ENCODE measurements around the gene DGKG.

The DGKG gene

DNA sequence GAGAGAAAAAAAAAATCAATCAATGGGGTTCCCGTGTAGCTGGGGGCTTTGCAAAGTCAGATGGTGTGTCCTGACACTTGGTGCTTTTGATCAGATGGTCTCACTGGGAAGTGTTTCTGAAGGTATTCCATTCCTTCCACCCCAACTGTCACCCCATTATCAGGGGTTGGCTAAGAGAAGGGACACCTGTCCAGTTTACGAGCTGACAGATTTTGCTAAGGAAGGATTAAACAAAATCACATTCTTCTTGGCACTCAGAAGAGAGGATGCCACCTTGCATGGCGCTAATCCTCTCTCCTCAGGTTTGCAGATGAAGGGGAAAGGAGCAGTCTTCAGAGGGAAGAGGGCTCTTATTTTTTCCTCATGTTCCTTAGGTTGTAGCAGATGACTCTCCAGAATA lies 149.4 kb downstream of the DGKG start:
- no peak for DNase-seq (ENCODE audit: low read depth, low spot score)

DNA sequence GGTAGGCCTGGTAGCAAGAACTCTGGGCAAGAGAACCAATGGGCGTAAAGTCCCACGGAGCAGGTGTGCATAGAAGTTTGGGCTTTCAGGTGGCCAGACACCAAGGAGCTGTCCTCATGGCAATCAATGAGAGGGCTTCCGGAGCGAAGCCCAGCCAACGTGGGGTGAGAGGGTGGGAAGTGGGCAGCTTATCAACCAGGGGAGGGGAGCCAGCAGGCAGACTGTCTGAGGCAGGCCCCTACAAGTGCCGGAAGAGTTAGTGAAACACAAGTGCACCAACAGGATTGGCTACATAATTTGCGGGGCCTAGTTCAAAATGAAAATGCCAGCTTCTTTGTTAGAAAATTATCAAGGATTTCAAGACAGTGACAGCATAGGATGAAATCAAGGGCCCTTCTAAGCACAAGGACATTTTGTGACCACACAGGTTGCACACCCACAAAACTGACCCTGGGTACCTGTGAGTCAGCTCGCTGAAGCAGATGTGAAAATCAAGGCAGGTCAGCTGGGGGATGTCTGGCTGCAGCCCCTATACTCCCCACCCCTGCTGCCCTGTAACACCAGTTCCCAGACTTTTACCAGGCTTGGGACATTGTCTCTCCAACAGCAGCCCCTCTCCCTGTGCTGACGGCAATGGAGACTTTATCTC lies 151.1 kb downstream of the DGKG start:
- DNase-seq (ENCODE audit: low read depth, low spot score): no peak

DNA sequence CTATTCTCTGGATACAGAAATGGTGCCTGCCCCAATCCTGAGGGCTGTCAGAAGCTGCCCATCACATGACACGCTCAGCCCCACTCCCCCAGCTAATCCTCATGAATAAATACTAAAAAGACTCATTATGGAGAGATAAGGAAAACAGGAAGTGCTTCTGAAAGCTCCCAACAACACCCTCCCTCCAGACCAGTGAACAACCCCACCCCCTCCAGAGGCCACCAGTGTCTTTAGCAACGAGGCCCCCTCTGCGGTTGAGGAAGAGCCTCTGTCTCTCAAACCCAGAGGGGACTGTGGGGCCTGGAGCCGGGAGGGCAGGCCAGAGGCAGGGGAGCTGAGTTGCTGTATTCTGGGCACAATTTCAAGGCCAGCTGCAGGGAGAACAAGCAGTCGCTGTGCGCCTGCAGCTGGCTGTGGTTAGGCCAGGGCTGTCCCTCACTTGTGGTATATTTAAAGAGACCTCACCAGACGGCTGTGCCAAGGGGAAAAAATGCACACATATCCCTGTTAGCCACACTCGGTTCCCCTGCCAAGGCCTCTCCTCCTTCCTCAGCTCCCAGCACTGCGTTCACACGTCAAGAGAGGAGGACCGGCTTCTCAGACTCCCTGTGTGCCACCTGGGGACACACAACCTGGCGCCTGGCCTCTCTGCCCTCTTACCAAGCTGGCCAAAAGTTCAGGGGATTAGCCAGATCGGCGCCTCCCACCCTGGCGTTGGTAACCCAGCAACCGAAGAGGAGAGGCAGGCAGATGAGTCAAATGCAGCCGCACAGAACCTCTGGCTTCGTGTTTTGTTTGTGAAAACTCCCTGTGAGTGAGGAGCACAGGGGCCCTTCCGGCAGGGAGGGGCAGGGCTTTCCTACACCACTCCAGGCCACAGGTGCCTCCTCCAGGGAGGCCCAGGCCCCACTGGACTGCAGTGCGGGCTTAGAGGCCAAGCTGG lies 152.0 kb downstream of the DGKG start:
- peak; percentile 33 for DNase-seq (ENCODE audit: low read depth, low spot score)

DNA sequence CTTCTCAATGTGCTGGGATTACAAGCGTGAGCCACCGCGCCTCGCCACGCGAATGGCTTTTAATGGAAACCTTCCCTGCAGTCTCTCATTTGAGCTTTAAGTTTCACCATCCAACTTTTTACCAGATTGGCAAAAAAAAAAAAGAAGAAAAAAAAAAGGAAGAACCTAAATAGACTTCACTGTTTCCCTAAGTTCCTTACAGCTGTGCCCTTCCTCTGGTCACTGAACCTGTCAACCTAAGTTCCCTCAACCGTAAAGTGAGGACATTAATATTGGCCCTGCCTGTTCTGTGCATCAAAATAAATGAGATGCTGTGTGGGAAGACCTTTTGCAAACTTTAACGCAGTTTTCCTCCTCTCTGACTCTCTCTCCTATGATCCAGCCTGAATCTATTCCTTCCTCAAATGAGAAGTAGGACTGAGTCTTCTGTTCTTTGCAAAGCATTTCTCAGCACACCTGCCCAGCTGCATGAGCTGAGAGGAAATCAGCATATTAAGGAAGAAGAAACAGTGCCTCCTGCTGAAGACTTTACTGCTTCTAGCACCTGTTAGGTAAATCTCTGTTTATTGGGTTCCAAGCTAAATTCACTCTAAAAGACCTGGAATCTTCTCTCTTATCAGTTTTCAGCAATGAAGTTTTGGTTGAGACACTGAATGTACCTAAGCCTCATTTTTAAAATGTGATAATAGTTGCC lies 153.6 kb downstream of the DGKG start:
- no peak for DNase-seq (ENCODE audit: low read depth, low spot score)

DNA sequence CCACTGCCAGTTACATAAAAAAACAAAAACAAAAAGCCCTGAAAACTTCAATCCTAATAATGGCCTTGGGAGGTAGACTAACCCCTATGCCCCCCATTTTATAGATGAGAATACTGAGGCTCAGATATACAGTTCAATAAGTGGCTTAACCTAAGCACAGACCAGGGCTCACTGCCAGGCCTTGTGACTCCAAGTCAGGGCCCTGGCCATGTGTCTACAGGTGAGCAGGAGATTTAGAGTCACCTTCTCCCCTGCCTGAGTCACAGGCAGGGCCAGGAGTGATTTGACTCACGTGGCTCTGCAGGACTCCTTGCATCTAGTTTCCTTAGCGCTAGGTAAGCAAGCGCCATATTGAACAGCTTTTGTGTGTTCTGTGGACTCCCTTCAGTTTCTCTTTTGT lies 154.5 kb downstream of the DGKG start:
- no peak for DNase-seq (ENCODE audit: low read depth, low spot score)

DNA sequence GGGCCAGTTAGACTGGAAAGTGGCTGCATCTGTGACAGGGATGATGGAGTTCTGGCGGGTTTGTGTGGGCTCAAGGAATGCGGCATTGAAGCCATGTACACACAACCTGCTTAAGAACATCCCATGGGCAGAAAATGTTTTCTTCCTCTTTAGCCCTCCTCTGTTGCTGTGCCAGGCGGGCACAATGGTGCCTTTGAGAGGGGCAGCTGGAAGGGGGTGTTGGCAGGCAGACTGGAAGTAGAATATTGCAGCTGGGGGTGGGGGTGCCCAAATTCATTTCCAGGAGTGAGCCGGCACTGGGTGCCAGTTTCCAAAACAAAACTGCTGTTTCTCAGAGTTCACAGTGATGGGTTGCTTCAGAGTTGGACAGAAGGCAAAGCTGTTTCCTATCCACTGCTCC lies 161.3 kb downstream of the DGKG start:
- no peak for DNase-seq (ENCODE audit: low read depth, low spot score)

DNA sequence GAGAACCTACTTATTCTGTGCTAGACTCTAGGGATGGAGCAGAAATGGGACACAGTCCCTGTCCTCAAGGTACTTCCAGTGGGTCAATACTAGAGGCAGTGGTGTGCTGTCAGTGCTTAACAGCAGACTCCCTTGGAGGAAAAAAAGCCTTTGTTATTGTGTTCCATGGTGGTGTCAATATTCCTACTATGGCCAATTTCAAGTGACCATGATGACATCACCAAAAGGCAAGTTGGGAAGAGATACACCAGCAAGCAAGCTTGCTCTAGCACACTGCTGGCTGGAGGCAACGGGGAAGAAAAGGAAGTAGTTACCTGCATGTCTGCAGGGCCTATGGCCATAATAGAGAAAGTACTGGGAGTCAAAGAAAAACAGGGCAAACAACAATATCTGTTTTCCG lies 163.6 kb downstream of the DGKG start:
- DNase-seq (ENCODE audit: low read depth, low spot score): no peak

DNA sequence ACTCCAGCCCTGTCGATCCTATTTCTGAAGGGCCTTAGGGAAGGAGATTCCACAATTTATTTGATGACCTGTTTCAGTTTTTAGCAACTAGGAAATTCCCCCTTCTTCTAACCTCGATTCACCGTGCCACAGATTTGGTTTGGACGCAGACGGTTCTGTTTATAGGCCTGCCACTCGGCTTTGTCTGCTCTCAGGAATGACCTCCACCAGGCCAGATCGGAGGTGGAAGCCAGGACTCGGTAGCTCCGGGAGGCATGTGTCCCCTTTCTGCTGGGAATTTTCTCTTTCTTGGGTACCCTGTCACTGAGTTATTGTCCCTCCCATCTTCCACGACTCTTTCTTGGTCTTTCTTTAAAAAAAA lies 167.6 kb downstream of the DGKG start:
- no peak for DNase-seq (ENCODE audit: low read depth, low spot score)

DNA sequence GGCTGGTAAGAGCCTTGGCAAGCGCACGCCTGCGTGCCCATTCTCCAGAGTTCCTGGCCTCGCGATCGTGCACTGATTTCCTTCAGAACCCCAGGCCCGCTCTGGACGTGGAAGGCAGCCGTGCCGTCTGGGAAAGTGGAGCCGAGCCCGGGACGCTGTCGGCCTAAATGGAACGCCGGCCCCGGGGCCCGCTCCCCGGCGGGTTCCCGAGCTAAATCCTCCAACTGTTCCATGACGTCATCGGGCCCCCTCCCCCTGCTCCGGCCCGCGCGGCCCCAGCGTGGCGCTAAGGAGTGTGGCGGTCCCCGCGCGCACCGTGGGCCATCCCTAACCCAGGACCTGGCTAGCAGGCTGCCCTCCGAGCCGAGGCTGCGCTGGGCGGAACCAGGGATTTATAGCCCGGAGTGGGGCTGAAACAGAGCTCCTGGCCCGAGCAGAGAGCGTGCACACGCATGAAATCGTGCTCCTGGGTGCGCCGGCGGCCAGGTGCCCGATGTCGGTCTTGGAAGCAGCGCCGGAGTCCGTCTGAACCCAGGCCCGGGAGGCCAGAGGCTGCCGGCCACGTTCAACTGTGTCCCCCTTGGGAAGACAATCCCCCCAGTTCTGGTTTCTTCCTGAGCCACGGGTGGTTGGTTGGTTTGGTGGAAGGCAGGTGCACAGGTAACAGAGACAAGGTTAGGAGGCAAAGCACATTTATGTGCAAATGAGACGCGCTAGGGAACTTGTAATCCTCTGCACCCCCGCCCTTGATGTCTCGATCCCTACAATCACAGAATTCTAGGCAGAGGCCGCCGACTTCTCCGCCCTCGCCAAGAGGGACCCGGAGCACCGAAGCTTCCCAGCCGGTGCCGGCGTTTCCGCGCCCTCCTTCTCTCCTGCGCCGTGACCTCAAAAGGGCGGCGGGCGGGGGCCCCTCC lies 168.2 kb downstream of the DGKG start:
- no peak for DNase-seq (ENCODE audit: low read depth, low spot score)

DNA sequence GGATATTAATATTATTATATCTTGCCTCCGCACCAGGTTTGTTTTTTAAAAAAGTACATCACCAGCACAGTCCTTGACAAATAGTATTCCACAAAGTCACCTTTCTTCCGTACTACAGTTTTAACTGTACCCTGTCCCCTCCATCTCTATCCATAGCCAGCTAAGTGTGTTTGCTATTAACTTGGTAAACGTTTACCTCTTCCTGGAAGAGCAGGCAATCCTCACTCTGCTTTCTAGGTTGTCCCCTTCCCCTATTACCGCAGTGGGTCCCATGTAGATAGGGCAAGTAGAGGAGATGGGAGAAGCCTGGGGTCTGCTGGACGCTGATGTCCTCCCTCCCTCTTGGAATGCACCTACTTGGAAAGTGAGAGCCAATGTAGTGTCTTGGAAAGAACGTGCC lies 169.2 kb downstream of the DGKG start:
- DNase-seq (ENCODE audit: low read depth, low spot score): no peak

DNA sequence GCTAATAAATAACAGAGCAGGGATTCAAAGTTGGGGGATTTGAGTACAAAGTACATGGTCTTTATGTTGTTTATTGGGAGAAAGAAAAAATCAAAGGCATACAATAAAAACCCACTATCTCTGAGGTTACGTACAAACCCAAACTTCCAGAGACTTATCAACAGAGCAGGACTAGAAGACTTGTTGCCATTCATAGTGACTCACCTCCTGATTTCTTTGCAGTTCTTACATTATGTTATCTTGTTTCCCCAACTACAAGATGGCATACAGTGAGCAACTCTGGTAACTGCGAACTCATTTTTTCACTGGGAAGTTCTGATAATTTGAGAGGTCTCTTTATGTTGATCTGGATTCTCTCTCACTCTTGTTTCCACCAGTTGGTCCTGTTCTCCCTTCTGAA lies 172.5 kb downstream of the DGKG start:
- DNase-seq (ENCODE audit: low read depth, low spot score): no peak

DNA sequence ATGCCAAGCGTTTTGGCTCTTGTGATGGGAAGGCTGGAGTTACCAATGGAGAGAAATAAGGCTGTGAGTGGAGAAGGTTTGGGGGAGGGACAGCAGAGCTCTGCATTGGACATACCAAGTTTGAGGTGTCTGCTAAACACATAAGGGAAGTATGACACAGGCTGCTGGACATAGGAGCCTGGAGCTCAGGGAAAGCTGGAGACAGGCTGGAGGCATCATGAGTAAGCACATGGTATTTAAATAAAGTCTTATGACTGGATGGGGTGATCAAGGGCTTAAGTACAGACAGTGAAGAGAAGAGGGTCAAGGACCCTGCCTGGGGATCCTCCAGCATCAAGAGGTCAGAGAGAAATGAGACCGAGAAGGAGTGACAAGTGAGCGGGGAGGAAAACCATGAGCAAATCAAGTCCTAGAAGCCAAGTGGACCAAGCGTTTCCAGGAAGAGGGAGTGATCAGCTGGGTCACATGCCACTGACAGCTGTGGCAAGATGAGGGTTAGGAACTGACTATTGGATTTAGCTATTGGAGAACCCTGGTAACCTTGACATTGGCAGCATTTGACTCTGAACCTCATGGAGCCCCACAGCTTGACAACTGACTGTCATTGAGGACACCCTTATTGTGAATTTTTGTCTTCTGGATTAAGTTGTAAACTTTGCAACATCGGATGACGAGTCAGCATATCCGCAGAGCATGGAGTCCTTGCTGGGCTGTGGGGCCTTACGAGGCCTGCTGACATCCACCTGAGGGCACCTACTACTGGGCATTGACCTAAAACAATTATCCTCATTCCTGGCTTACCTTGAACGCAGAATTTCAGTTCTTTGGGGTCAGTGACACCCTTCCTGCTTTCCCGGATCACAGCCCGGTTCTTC lies 174.4 kb downstream of the DGKG start:
- DNase-seq (ENCODE audit: low read depth, low spot score): no peak

DNA sequence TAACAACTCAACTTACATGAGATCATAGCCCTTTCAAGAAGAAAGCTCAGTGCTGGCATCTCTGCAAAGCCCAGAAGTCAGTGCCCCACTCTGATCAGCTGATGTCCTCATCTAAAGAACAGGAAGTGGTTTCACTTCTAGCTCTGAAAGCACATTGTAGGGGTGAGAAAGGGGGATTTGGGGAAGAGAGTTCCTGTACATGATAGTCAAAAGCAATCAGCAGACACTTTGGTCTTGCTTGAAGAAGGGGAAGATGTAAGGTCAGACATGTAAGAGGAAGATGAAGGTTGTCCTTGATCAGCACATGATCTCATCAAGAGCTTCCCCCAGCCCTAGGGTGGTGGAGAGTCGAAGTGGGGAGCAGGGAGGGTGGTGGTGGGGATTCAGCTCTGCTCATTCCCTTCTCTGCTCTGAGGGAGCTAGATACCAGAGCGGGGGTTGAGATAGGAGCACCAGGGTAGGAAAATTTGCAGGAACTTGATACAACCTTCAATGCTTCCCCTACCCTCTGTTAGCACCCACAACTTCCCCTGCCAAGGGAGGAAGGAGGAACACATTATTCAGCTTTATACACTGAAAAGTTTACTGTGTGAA lies 176.7 kb downstream of the DGKG start:
- no peak for DNase-seq (ENCODE audit: low read depth, low spot score)

DNA sequence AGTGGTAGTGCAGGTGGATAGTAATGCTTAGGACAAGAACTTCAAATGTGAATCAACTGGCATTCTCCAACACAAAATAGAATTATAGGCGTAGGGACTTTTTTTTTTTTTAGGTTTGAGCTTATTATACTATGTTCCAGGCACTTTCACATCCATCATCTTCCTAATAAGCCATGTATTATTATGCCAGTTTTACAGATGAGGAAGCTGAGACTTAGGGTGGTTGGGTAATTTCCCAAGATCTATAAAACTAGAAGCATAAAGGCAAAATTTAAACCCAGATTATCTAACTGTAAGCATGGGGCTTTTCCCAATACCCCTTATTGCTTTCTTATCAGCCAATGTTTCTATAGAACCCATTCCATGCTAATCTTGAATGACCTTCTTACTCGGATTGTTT lies 178.0 kb downstream of the DGKG start:
- DNase-seq (ENCODE audit: low read depth, low spot score): no peak

DNA sequence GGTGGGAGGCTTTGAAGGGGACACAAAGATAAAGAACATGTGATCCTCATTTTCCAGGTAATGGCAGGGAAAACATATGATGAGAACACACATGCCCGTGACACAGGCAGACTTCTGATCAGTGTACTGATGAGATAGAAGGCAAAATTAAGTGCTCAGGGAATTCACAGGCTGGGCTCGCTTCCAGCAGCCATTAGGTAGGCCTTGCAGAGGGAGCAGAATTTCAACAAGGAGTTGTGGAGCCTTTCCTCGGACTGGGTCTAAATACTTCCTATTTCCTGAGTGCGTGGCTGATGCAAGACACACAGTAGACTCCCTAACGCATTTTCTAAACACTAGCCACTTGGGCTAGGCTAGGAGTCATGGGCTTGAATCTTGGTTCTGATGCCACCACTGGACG lies 179.2 kb downstream of the DGKG start:
- DNase-seq (ENCODE audit: low read depth, low spot score): no peak

DNA sequence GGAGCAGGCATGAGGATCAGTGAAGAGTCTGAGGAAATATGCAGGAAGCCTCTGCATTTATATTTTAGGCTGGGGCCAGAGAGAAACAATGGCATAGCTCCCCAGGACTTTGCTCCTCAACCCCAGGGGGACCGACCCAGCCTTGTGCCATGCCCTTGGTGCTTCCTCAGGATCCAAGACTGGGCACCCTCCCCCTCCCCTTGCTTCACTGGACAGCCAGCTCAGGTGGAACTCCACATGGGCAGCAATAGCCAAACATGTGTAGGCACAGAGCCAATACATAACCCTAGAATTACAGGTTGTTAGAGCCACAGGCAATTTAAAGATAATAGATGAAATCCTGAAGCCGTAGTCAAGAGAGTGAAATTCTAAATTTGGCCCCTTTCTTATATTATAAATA lies 180.1 kb downstream of the DGKG start:
- no peak for DNase-seq (ENCODE audit: low read depth, low spot score)

DNA sequence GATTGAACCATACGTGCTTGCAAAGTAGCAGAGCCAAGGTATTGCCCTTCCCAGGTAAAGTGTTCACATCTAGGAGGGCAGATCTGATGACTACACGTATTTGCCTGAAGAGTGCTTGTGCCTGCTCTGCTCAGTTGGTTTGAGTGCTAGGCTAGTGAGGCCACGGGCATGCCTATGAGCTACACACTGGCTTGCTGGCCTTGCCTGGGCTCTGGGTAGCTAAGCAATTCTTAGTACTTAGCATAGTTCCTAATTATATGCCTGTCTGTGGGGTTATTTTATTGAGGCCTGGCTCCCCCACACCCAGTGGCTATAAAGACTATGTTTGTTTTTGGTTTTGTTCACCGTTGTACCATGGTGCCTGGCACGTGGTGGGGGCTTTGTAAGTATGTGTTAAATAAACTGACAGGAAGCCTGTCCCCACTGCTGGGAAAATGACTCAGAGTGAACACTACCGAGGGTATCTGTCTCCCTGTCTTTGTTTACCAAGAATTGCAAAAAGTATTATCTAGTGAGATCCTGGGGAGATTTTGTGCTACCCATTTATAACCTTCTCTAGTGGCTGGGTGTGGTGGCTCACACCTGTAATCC lies 181.0 kb downstream of the DGKG start:
- DNase-seq (ENCODE audit: low read depth, low spot score): no peak

DNA sequence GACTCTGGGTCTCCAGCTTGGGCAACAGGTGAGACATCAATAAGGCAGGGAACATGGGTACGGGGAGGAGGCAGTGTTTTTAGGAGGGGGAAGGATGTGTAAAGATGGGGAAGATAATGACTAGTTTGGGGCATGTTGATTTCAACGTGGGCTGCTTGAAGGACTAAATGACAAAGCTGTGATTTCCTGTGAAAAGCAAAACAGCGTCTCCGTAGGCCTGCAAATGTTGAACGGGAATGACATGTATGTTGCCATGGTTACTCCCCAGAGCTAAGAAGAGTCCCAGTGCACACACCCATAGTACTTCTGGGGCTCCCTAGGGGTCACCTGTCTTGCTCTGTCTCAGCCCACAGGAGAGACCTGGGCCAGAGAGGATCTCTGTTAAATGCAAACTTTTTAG lies 181.9 kb downstream of the DGKG start:
- DNase-seq (ENCODE audit: low read depth, low spot score): no peak

DNA sequence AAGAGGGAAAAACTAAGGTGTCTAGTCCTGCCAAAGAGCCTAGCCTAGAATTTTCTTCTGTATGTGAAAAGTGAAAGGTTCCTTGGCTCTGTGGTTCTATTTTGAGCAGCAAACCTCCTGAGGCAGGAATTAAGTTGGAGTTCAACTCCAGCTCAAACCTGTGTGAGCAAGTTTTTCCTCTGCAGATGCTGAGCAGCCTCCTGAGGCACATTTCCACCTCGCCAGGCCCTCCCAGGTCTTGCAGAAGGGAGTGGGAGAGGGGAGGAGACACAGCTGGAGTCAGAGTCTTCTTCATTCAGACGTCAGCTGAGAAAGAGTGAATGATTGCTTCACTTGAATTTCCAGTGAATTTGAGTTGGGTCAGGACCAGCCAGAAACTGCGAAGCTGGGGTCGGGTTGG lies 183.6 kb downstream of the DGKG start:
- DNase-seq (ENCODE audit: low read depth, low spot score): no peak

All from brain pericyte (primary cell).